Measurements from ENCODE around the gene DPP7. TPM values are rescaled to one million over a fixed set of nuclear protein-coding genes. Genes with fewer than 3 reads are reported as not detected.

Gene DPP7
- total and polyA plus RNA-seq, 9 of the 15 experiments (the other 6 are each of a cell fraction or from before 2014, with no cell fraction given) = 0.99 to 365 (median 132) TPM

DNA sequence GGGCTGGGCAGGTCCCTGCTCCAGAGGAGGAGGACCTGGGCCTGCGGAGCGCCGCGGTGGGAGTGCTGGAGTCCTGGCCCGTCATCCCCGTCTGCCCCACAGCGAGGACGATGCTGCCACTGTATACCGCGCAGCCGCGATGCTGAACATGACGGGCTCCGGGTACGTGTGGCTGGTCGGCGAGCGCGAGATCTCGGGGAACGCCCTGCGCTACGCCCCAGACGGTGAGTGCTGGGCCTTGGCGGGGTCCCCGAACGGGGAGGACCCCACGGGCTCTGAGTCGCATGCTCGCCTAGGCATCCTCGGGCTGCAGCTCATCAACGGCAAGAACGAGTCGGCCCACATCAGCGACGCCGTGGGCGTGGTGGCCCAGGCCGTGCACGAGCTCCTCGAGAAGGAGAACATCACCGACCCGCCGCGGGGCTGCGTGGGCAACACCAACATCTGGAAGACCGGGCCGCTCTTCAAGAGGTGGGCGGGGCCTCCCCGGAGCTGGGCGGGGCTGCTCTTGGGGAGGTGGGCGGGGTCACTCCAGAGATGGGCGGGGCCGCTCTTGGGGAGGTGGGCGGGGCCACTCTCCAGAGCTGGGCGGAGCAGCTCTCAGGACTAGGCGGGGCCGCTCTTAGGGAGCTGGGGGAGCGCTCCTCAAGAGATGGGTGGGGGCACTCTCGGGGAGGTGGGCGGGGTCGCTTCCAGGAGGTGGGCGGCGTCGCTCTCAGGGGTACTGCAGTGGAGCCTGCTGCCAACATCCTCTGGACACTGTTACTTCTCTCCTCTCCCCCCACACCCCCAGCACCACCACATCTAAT, 42.2 kb upstream of the DPP7 start (continued):
- TF ChIP-seq, protein P1, sequence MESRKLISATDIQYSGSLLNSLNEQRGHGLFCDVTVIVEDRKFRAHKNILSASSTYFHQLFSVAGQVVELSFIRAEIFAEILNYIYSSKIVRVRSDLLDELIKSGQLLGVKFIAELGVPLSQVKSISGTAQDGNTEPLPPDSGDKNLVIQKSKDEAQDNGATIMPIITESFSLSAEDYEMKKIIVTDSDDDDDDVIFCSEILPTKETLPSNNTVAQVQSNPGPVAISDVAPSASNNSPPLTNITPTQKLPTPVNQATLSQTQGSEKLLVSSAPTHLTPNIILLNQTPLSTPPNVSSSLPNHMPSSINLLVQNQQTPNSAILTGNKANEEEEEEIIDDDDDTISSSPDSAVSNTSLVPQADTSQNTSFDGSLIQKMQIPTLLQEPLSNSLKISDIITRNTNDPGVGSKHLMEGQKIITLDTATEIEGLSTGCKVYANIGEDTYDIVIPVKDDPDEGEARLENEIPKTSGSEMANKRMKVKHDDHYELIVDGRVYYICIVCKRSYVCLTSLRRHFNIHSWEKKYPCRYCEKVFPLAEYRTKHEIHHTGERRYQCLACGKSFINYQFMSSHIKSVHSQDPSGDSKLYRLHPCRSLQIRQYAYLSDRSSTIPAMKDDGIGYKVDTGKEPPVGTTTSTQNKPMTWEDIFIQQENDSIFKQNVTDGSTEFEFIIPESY (CRISPR knock-in tag; IDR thresholded peaks at IDR 0.05) = peak; percentile 95
- no peak for TF ChIP-seq SIRT6 (IDR thresholded peaks at IDR 0.05; ENCODE audit: low read depth, low read length)
- TF ChIP-seq SAFB (IDR thresholded peaks at IDR 0.05; ENCODE audit: borderline replicate concordance, low read depth, low read length) = 0 out of 2 replicates have a peak, but pooled peaks have one; percentile 28
- TF ChIP-seq BRCA1 (IDR thresholded peaks at IDR 0.05) = no peak
- 0 out of 2 replicates have a peak, but pooled peaks have one; percentile 22 for TF ChIP-seq BRCA1 (CRISPR knock-in tag; IDR thresholded peaks at IDR 0.05)
- TF ChIP-seq JUND (IDR thresholded peaks at IDR 0.05; ENCODE audit: borderline replicate concordance, low read depth, low read length) = no peak
- TF ChIP-seq JUND (tag; IDR thresholded peaks at IDR 0.05; ENCODE audit: borderline replicate concordance, low read depth, low read length) = no peak
- peak in 1 of 2 experiments; percentile 12; a peak in 1 of 4 replicates for TF ChIP-seq HDAC1 (IDR thresholded peaks at IDR 0.05)
- TF ChIP-seq, protein P2, sequence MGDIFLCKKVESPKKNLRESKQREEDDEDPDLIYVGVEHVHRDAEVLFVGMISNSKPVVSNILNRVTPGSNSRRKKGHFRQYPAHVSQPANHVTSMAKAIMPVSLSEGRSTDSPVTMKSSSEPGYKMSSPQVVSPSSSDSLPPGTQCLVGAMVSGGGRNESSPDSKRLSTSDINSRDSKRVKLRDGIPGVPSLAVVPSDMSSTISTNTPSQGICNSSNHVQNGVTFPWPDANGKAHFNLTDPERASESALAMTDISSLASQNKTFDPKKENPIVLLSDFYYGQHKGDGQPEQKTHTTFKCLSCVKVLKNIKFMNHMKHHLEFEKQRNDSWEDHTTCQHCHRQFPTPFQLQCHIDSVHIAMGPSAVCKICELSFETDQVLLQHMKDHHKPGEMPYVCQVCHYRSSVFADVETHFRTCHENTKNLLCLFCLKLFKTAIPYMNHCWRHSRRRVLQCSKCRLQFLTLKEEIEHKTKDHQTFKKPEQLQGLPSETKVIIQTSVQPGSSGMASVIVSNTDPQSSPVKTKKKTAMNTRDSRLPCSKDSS (IDR thresholded peaks at IDR 0.05; ENCODE audit: low read depth, partially characterized antibody) = no peak
- no peak for TF ChIP-seq FOXJ3 (CRISPR knock-in tag; IDR thresholded peaks at IDR 0.05)
- peak; percentile 43 for TF ChIP-seq POLR2G (IDR thresholded peaks at IDR 0.05; ENCODE audit: low read depth, low read length)
- TF ChIP-seq TEAD4 (IDR thresholded peaks at IDR 0.05; ENCODE audit: low read length) = no peak
- no peak for TF ChIP-seq TEAD4 (CRISPR knock-in tag; IDR thresholded peaks at IDR 0.05; ENCODE audit: borderline replicate concordance)
- no peak for TF ChIP-seq ATF1 (CRISPR knock-in tag; IDR thresholded peaks at IDR 0.05)
- TF ChIP-seq ATF1 (tag; IDR thresholded peaks at IDR 0.05) = no peak
- TF ChIP-seq, protein P3, sequence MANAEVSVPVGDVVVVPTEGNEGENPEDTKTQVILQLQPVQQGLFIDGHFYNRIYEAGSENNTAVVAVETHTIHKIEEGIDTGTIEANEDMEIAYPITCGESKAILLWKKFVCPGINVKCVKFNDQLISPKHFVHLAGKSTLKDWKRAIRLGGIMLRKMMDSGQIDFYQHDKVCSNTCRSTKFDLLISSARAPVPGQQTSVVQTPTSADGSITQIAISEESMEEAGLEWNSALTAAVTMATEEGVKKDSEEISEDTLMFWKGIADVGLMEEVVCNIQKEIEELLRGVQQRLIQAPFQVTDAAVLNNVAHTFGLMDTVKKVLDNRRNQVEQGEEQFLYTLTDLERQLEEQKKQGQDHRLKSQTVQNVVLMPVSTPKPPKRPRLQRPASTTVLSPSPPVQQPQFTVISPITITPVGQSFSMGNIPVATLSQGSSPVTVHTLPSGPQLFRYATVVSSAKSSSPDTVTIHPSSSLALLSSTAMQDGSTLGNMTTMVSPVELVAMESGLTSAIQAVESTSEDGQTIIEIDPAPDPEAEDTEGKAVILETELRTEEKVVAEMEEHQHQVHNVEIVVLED (CRISPR knock-in tag; IDR thresholded peaks at IDR 0.05) = no peak
- no peak for TF ChIP-seq SMARCC2 (IDR thresholded peaks at IDR 0.05; ENCODE audit: low read depth)
- TF ChIP-seq ZNF551 (CRISPR knock-in tag; IDR thresholded peaks at IDR 0.05) = no peak
- TF ChIP-seq TEAD2 (tag; IDR thresholded peaks at IDR 0.05) = no peak
- TF ChIP-seq POLR2H (tag; IDR thresholded peaks at IDR 0.05; ENCODE audit: low read depth) = no peak
- TF ChIP-seq, protein P4, sequence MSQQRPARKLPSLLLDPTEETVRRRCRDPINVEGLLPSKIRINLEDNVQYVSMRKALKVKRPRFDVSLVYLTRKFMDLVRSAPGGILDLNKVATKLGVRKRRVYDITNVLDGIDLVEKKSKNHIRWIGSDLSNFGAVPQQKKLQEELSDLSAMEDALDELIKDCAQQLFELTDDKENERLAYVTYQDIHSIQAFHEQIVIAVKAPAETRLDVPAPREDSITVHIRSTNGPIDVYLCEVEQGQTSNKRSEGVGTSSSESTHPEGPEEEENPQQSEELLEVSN (IDR thresholded peaks at IDR 0.05; ENCODE audit: borderline replicate concordance in 1 of 2, extremely low read depth in 1 of 2, insufficient read depth in 1 of 2, insufficient read length in 1 of 2, low read depth in 1 of 2, low read length in 1 of 2, poor library complexity in 1 of 2, severe bottlenecking in 1 of 2) = peak in 1 of 2 experiments; percentile 50
- TF ChIP-seq L3MBTL2 (IDR thresholded peaks at IDR 0.05) = peak; percentile 31; the same call in 1 of the 2 replicates

Data from K562 (cell line).